ENCODE measurements around the gene PRKN. TPM values are rescaled to one million over a fixed set of nuclear protein-coding genes. Genes with fewer than 3 reads are reported as not detected.
A peak's percentile ranks its signal among the peaks of the same experiment; 100 is the strongest.

Gene PRKN
- total RNA-seq, 1 experiment from 2014 or later = 2.0 TPM

GRCh38 chr6:161557333-161558107, 1170.0 kb downstream of the PRKN start:
- Histone ChIP-seq H2BK120ac (ENCODE audit: low read depth, low read length, poor library complexity, severe bottlenecking) (no peak overlapping the region), H3K23me2 (ENCODE audit: insufficient read length, low read depth, low read length, poor library complexity, severe bottlenecking) (no peaks in the 10 kb centered on the region), H2BK15ac (ENCODE audit: low read depth, low read length) (no peak overlapping the region), H3K27me3 (ENCODE audit: insufficient read depth, low read length) (no peaks in the 10 kb centered on the region), H3K18ac (ENCODE audit: insufficient read length, low read depth, low read length) (no peak overlapping the region), H3K23ac (ENCODE audit: insufficient read length, low read depth, low read length) (no peak overlapping the region), H3K9me3 (ENCODE audit: control insufficient read depth, low read depth, low read length) (no peaks in the 10 kb centered on the region), H2AK5ac (ENCODE audit: insufficient read length, low read length) (no peak overlapping the region), H4K5ac (ENCODE audit: insufficient read length, low read depth, low read length) (no peak overlapping the region), H4K8ac (replicated peaks; ENCODE audit: insufficient read length, low read depth, low read length) (no peak overlapping the region), H4K20me1 (ENCODE audit: control insufficient read depth, insufficient read depth, insufficient read length) (no peaks in the 10 kb centered on the region), H3K27ac (ENCODE audit: insufficient read length, low read depth, low read length) (no peak overlapping the region), H3K9ac (ENCODE audit: extremely low read depth, insufficient read length, low read length) (no peak overlapping the region), H3K4ac (ENCODE audit: low read depth, low read length) (no peak overlapping the region), H2AFZ (ENCODE audit: low read length) (no peak overlapping the region), H3K79me1 (ENCODE audit: insufficient read depth, low read depth, low read length, poor library complexity, severe bottlenecking) (no peaks in the 10 kb centered on the region), H3K4me2 (ENCODE audit: insufficient read depth, insufficient read length, low read length) (no peak overlapping the region), H3K14ac (ENCODE audit: insufficient read depth, low read length) (no peak overlapping the region), H2BK20ac (ENCODE audit: low read depth, low read length, poor library complexity, severe bottlenecking) (no peak overlapping the region), H4K91ac (ENCODE audit: insufficient read length, low read depth, low read length) (no peak overlapping the region), H2BK5ac (ENCODE audit: insufficient read length, low read length) (no peak overlapping the region), H3K79me2 (ENCODE audit: insufficient read depth, low read length) (no peaks in the 10 kb centered on the region), H3K56ac (ENCODE audit: insufficient read length, low read depth, low read length) (no peak overlapping the region), H2BK12ac (ENCODE audit: insufficient read length, low read depth, low read length) (no peak overlapping the region), H3T11ph (ENCODE audit: low read length) (no peak overlapping the region), H3K4me1 (ENCODE audit: insufficient read depth, low read length) (no peaks in the 10 kb centered on the region)
- WGBS (ENCODE audit: extremely low coverage, insufficient read length, low lambda C conversion rate) = no CpG with 5 or more reads among the region's 9 CpGs
- Mint-ChIP-seq H3K27me3 (ENCODE audit: low read depth) (no peaks in the 10 kb centered on the region; the same call in 1 of the 2 replicates), H3K36me3 (ENCODE audit: insufficient read depth in 1 of 3, low read depth in 3 of 3) (peaks cover 3 to 16% (median 7%) of the 10 kb centered on the region in 3 experiments; a peak in 4 of 7 replicates), H3K4me3 (no peak overlapping the region), H3K9me3 (peaks cover 19 to 21% of the 10 kb centered on the region in 2 experiments), H3K27ac (no peak overlapping the region), H3K4me1 (no peaks in the 10 kb centered on the region)
- no peak for DNase-seq
- TF ChIP-seq CTCF (conservative IDR thresholded peaks at IDR 0.05) = peak; percentile 52
